ENCODE data around the gene SORCS2.
"Not testable (repeated sequence)": the region's sequence is repeated elsewhere in the genome, so short reads cannot be mapped to it uniquely, and the experiment has no call there.

Gene SORCS2

GRCh38 chr4:7200801-7201200 is 8.5 kb downstream of the SORCS2 start:
- no peak for DNase-seq (ENCODE audit: low read depth)

GRCh38 chr4:7201420-7202305 is 9.3 kb downstream of the SORCS2 start:
- no peak for DNase-seq (ENCODE audit: low read depth)

- no peak for DNase-seq (ENCODE audit: low read depth)
Measured at GRCh38 chr4:7202411-7202810, 10.1 kb downstream of the SORCS2 start.

- DNase-seq (ENCODE audit: low read depth) = no peak
Measured at GRCh38 chr4:7204656-7205387, 12.5 kb downstream of the SORCS2 start.

GRCh38 chr4:7206385-7206784 is 14.0 kb downstream of the SORCS2 start:
- no peak for DNase-seq (ENCODE audit: low read depth)

- peak; percentile 79 for DNase-seq (ENCODE audit: low read depth)
Measured at GRCh38 chr4:7206911-7207567, 14.7 kb downstream of the SORCS2 start.

- no peak for DNase-seq (ENCODE audit: low read depth)
Measured at GRCh38 chr4:7207628-7208231, 15.4 kb downstream of the SORCS2 start.

- no peak for DNase-seq (ENCODE audit: low read depth)
Measured at GRCh38 chr4:7208509-7209451, 16.4 kb downstream of the SORCS2 start.

GRCh38 chr4:7209699-7210098 is 17.4 kb downstream of the SORCS2 start:
- no peak for DNase-seq (ENCODE audit: low read depth)

- peak; percentile 61 for DNase-seq (ENCODE audit: low read depth)
Measured at GRCh38 chr4:7210824-7211223, 18.5 kb downstream of the SORCS2 start.

GRCh38 chr4:7212101-7212674 is 19.9 kb downstream of the SORCS2 start:
- no peak for DNase-seq (ENCODE audit: low read depth)

GRCh38 chr4:7212921-7213320 is 20.6 kb downstream of the SORCS2 start:
- no peak for DNase-seq (ENCODE audit: low read depth)

GRCh38 chr4:7213807-7214206 is 21.5 kb downstream of the SORCS2 start:
- no peak for DNase-seq (ENCODE audit: low read depth)

- no peak for DNase-seq (ENCODE audit: low read depth)
Measured at GRCh38 chr4:7214359-7214758, 22.0 kb downstream of the SORCS2 start.

- DNase-seq (ENCODE audit: low read depth) = not testable (repeated sequence)
Measured at GRCh38 chr4:7215187-7215586, 22.8 kb downstream of the SORCS2 start.

- no peak for DNase-seq (ENCODE audit: low read depth)
Measured at GRCh38 chr4:7217039-7217438, 24.7 kb downstream of the SORCS2 start.

GRCh38 chr4:7217474-7218321 is 25.4 kb downstream of the SORCS2 start:
- no peak for DNase-seq (ENCODE audit: low read depth)

- DNase-seq (ENCODE audit: low read depth) = no peak
Measured at GRCh38 chr4:7218686-7219085, 26.3 kb downstream of the SORCS2 start.

- no peak for DNase-seq (ENCODE audit: low read depth)
Measured at GRCh38 chr4:7222521-7222920, 30.2 kb downstream of the SORCS2 start.

GRCh38 chr4:7223541-7223940 is 31.2 kb downstream of the SORCS2 start:
- no peak for DNase-seq (ENCODE audit: low read depth)

Data from GM04504 (cell line).